COR-L47 (cell line): ENCODE data around the gene ST8SIA2.
"Not testable (repeated sequence)": the region's sequence is repeated elsewhere in the genome, so short reads cannot be mapped to it uniquely, and the experiment has no call there.

Experiments
- DNase-seq: peaks from one replicate; lab custom pipeline; 2025; lab: John Stamatoyannopoulos, UW

The ST8SIA2 gene

GRCh38 chr15:92443381-92443780 lies 49.7 kb downstream of the ST8SIA2 start:
- DNase-seq = no peak

GRCh38 chr15:92444631-92445030 lies 51.0 kb downstream of the ST8SIA2 start:
- DNase-seq = no peak

- no peak for DNase-seq
Observed at GRCh38 chr15:92448370-92448769, 54.7 kb downstream of the ST8SIA2 start.

- no peak for DNase-seq
Observed at GRCh38 chr15:92449476-92449875, 55.8 kb downstream of the ST8SIA2 start.

- no peak for DNase-seq
Observed at GRCh38 chr15:92451225-92451825, 57.6 kb downstream of the ST8SIA2 start.

- no peak for DNase-seq
Observed at GRCh38 chr15:92452143-92452542, 58.5 kb downstream of the ST8SIA2 start.

GRCh38 chr15:92453607-92454006 lies 59.9 kb downstream of the ST8SIA2 start:
- no peak for DNase-seq

- no peak for DNase-seq
Observed at GRCh38 chr15:92454555-92455105, 60.9 kb downstream of the ST8SIA2 start.

- DNase-seq = no peak
Observed at GRCh38 chr15:92455271-92455670, 61.6 kb downstream of the ST8SIA2 start.

GRCh38 chr15:92457471-92458041 lies 63.9 kb downstream of the ST8SIA2 start:
- no peak for DNase-seq

GRCh38 chr15:92460023-92460422 lies 66.3 kb downstream of the ST8SIA2 start:
- DNase-seq = no peak

GRCh38 chr15:92462424-92463125 lies 68.9 kb downstream of the ST8SIA2 start:
- no peak for DNase-seq

GRCh38 chr15:92463352-92463751 lies 69.7 kb downstream of the ST8SIA2 start:
- no peak for DNase-seq

GRCh38 chr15:92463826-92464225 lies 70.1 kb downstream of the ST8SIA2 start:
- no peak for DNase-seq

- no peak for DNase-seq
Observed at GRCh38 chr15:92466834-92467233, 73.2 kb downstream of the ST8SIA2 start.

GRCh38 chr15:92467245-92467644 lies 73.6 kb downstream of the ST8SIA2 start:
- no peak for DNase-seq

GRCh38 chr15:92468991-92469390 lies 75.3 kb downstream of the ST8SIA2 start:
- no peak for DNase-seq

- DNase-seq = no peak
Observed at GRCh38 chr15:92471288-92471687, 77.6 kb downstream of the ST8SIA2 start.

- no peak for DNase-seq
Observed at GRCh38 chr15:92473756-92474155, 80.1 kb downstream of the ST8SIA2 start.

GRCh38 chr15:92479730-92480129 lies 86.0 kb downstream of the ST8SIA2 start:
- DNase-seq = not testable (repeated sequence)

- no peak for DNase-seq
Observed at GRCh38 chr15:92480361-92480760, 86.7 kb downstream of the ST8SIA2 start.

- DNase-seq = no peak
Observed at GRCh38 chr15:92485441-92485840, 91.8 kb downstream of the ST8SIA2 start.

GRCh38 chr15:92492551-92493115 lies 99.0 kb downstream of the ST8SIA2 start:
- no peak for DNase-seq
